ENCODE results near the gene MSI2. TPM values are rescaled to one million over a fixed set of nuclear protein-coding genes. Genes with fewer than 3 reads are reported as not detected.

The MSI2 gene
- total RNA-seq, 6 experiments from 2014 or later = 12.0 to 22.6 (median 19.4) TPM

- Histone ChIP-seq H3K36me3 (peaks cover 0 to 4% (median 0%) of the 10 kb centered on the region in 4 donors), H3K4me3 (no peak overlapping the region), H3K9me3 (no peaks in the 10 kb centered on the region), H3K27ac (no peak overlapping the region), H3K27me3 (no peaks in the 10 kb centered on the region), H3K4me1 (peaks cover 0 to 21% (median 8%) of the 10 kb centered on the region in 4 donors)
- no peak for TF ChIP-seq POLR2A (IDR thresholded peaks at IDR 0.05)
- TF ChIP-seq CTCF (IDR thresholded peaks at IDR 0.05) = no peak
- no peak for ATAC-seq
- intact Hi-C loops (cut with DNase I) = no loop called here
- DNase-seq = no peak
- 76% methylated on average over 8 of the region's 9 CpGs for WGBS (ENCODE audit: insufficient coverage, low coverage, low lambda C conversion rate, missing lambda C conversion rate)
These were observed 20.3 kb downstream of the MSI2 start for GRCh38 chr17:57276621-57277020.

- H3K4me3 ChIP-seq = no peak overlapping the region
- ATAC-seq = no peak
- TF ChIP-seq CTCF (IDR thresholded peaks at IDR 0.05) (no peak), POLR2A (IDR thresholded peaks at IDR 0.05) (no peak)
- intact Hi-C loops (cut with DNase I) = no loop called here
- H3K9me3 ChIP-seq = no peaks in the 10 kb centered on the region
- peaks cover 0 to 4% (median 0%) of the 10 kb centered on the region in 4 donors for H3K36me3 ChIP-seq
- no peak for DNase-seq
- peaks cover 0 to 21% (median 8%) of the 10 kb centered on the region in 4 donors for H3K4me1 ChIP-seq
- 92% methylated on average over 8 of the region's 8 CpGs for WGBS (ENCODE audit: insufficient coverage, low coverage, low lambda C conversion rate, missing lambda C conversion rate)
- no peaks in the 10 kb centered on the region for H3K27me3 ChIP-seq
- H3K27ac ChIP-seq = no peak overlapping the region
These were observed 21.7 kb downstream of the MSI2 start for GRCh38 chr17:57277923-57278604.

GRCh38 chr17:57278740-57279387 lies 22.5 kb downstream of the MSI2 start:
- intact Hi-C loops (cut with DNase I) = no loop called here
- peaks cover 0 to 4% (median 0%) of the 10 kb centered on the region in 4 donors for H3K36me3 ChIP-seq

GRCh38 chr17:57279432-57279831 lies 23.1 kb downstream of the MSI2 start:
- ATAC-seq = peak; percentile 60 to 87 (median 73)
- intact Hi-C loops (cut with DNase I) = no loop called here
- no peak overlapping the region for H3K4me3 ChIP-seq
- no peak for TF ChIP-seq CTCF (IDR thresholded peaks at IDR 0.05)
- no peak for TF ChIP-seq POLR2A (IDR thresholded peaks at IDR 0.05)
- H3K36me3 ChIP-seq = peaks cover 0 to 2% (median 0%) of the 10 kb centered on the region in 4 donors
- peak in 1 of 3 donors; percentile 60 for DNase-seq
- no peaks in the 10 kb centered on the region for H3K27me3 ChIP-seq
- WGBS (ENCODE audit: insufficient coverage, low coverage, low lambda C conversion rate, missing lambda C conversion rate) = 100% methylated on average over 3 of the region's 3 CpGs
- peak overlapping the region in 2 of 3 donors; percentile 74 to 76 for H3K27ac ChIP-seq
- no peaks in the 10 kb centered on the region for H3K9me3 ChIP-seq
- H3K4me1 ChIP-seq = peaks cover 0 to 21% (median 8%) of the 10 kb centered on the region in 4 donors

More at GRCh38 chr17:57278740-57279387, 22.5 kb downstream of the MSI2 start:
- TF ChIP-seq POLR2A (IDR thresholded peaks at IDR 0.05) (no peak), CTCF (IDR thresholded peaks at IDR 0.05) (no peak)
- peak; percentile 66 to 91 (median 89) for DNase-seq
- Histone ChIP-seq H3K9me3 (no peaks in the 10 kb centered on the region), H3K27ac (peak overlapping the region in 2 of 3 donors; percentile 74 to 76), H3K4me1 (peaks cover 0 to 21% (median 8%) of the 10 kb centered on the region in 4 donors), H3K27me3 (no peaks in the 10 kb centered on the region), H3K4me3 (no peak overlapping the region)
- ATAC-seq = peak; percentile 93 to 97 (median 95)
- WGBS (ENCODE audit: insufficient coverage, low coverage, low lambda C conversion rate, missing lambda C conversion rate) = 50% methylated on average over 8 of the region's 10 CpGs

Data from right lobe of liver (tissue), 6 donors.